ENCODE results near the gene SYNGAP1. TPM values are rescaled to one million over a fixed set of nuclear protein-coding genes. Genes with fewer than 3 reads are reported as not detected.

Gene SYNGAP1
- total RNA-seq, 2 donors from 2014 or later: 5.4 to 5.6 TPM

- DNase-seq (no peak), ATAC-seq (no peak)
- Histone ChIP-seq H3K4me1 (peaks cover 24% of the 10 kb centered on the region), H3K4me3 (no peak overlapping the region), H3K36me3 (replicated peaks in 1 of 2; ENCODE audit: insufficient read depth in 1 of 2, low read depth in 2 of 2) (no peaks in the 10 kb centered on the region), H3K9me3 (no peaks in the 10 kb centered on the region), H3K27me3 (no peaks in the 10 kb centered on the region), H3K27ac (no peak overlapping the region)
- intact Hi-C loops (cut with DNase I): no loop called here
- TF ChIP-seq POLR2A (IDR thresholded peaks at IDR 0.05): no peak
- TF ChIP-seq CTCF (IDR thresholded peaks at IDR 0.05): no peak
- WGBS, 2 donors: 42 to 69% methylated on average over 2 of the region's 2 CpGs
Measured at GRCh38 chr6:33429750-33430052, 9.8 kb downstream of the SYNGAP1 start.

DNA sequence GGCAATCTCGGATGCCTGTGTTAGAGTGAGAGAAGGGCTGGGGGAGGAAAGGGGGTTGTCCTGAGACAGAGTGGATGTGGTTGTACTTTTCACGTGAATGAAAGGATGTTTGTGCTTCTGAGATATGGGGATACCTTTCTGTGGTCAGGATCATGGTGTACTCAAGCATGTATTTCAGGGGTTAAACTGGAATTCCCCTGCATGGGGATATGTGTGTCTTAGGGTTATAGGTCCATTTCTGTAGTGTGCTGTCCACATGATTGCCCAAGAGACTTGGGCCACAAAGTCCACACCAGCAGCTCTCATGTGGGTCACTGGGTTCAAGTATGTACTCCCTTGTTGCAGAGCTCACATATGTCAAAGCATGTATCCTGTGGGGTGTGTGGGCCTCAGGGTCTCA is 10.5 kb downstream of the SYNGAP1 start:
- Histone ChIP-seq H3K4me1 (peaks cover 18% of the 10 kb centered on the region), H3K4me3 (no peak overlapping the region), H3K36me3 (replicated peaks in 1 of 2; ENCODE audit: insufficient read depth in 1 of 2, low read depth in 2 of 2) (no peaks in the 10 kb centered on the region), H3K27me3 (no peaks in the 10 kb centered on the region), H3K27ac (no peak overlapping the region), H3K9me3 (no peaks in the 10 kb centered on the region)
- TF ChIP-seq POLR2A (IDR thresholded peaks at IDR 0.05) (no peak), CTCF (IDR thresholded peaks at IDR 0.05) (no peak)
- DNase-seq: no peak
- 61 to 76% methylated on average over 2 of the region's 2 CpGs for WGBS, 2 donors
- intact Hi-C loops (cut with DNase I): no loop called here
- no peak for ATAC-seq

- DNase-seq (peak in 2 of 4 donors; percentile 46 to 52), ATAC-seq (no peak)
- Histone ChIP-seq H3K4me1 (peaks cover 15% of the 10 kb centered on the region), H3K9me3 (no peaks in the 10 kb centered on the region), H3K27ac (no peak overlapping the region), H3K27me3 (no peaks in the 10 kb centered on the region), H3K4me3 (no peak overlapping the region), H3K36me3 (replicated peaks in 1 of 2; ENCODE audit: insufficient read depth in 1 of 2, low read depth in 2 of 2) (no peaks in the 10 kb centered on the region)
- intact Hi-C loops (cut with DNase I): no loop called here
- TF ChIP-seq POLR2A (IDR thresholded peaks at IDR 0.05): no peak
- 27 to 38% methylated on average over 11 to 12 of the region's 12 CpGs for WGBS, 2 donors
Measured at GRCh38 chr6:33430991-33431879, 11.4 kb downstream of the SYNGAP1 start.

DNA sequence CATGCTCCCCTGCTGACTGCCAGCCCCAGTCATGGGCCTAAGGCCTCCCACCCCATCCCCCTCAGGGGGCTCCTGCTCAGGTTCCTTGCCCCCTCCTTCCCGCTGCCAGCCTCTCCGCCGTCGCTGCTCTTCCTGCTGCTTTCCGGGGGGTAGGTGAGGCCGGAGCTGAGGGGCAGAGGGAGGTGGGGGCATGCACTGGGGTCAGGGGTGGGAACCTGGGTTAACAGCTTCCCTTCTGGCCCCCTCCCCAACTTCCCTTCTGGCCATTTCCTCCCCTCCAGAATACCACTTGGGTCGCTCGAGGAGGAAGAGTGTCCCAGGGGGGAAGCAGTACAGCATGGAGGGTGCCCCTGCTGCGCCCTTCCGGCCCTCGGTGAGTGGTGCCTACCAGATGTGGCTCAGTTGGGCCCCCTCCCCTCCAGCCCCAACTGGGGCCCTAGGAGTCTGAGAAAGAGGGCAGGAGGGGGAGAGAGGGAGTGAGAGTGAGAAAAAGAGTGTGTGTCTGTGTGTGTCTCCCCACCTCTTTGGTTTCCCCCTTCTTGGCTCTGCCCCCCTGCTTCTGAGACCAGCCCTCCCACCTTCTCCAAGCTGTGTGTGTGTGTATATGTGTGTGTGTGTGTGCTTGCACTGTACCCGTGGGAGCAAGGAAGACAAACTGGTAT is 12.1 kb downstream of the SYNGAP1 start:
- H3K4me3 ChIP-seq: no peak overlapping the region
- H3K27me3 ChIP-seq: no peaks in the 10 kb centered on the region
- H3K9me3 ChIP-seq: no peaks in the 10 kb centered on the region
- DNase-seq: no peak
- intact Hi-C loops (cut with DNase I): no loop called here
- peaks cover 13% of the 10 kb centered on the region for H3K4me1 ChIP-seq
- no peak overlapping the region for H3K27ac ChIP-seq
- WGBS, 2 donors: 56 to 74% methylated on average over 8 to 12 of the region's 12 CpGs
- ATAC-seq: no peak
- no peaks in the 10 kb centered on the region for H3K36me3 ChIP-seq (replicated peaks in 1 of 2; ENCODE audit: insufficient read depth in 1 of 2, low read depth in 2 of 2)
- TF ChIP-seq POLR2A (IDR thresholded peaks at IDR 0.05): no peak
- TF ChIP-seq CTCF (IDR thresholded peaks at IDR 0.05): no peak

DNA sequence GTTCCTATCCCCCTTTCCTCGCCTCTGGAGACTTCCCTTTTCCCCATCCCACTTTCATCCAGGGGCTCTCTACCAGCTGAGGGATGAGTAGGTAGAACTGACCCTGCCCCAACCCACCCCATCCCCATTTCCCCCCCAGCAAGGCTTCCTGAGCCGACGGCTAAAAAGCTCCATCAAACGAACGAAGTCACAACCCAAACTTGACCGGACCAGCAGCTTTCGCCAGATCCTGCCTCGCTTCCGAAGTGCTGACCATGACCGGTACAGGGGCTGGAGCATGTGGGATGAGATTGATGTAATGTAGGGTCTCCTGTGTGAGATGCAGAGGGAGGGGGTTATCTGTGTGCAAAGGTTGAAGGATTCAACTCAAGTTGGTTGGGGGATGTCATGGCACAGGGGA is 12.7 kb downstream of the SYNGAP1 start:
- H3K27ac ChIP-seq: no peak overlapping the region
- ATAC-seq (no peak), DNase-seq (no peak)
- H3K27me3 ChIP-seq: no peaks in the 10 kb centered on the region
- H3K4me3 ChIP-seq: no peak overlapping the region
- intact Hi-C loops (cut with DNase I): no loop called here
- WGBS, 2 donors: 78 to 92% methylated on average over 10 of the region's 10 CpGs
- peaks cover 8% of the 10 kb centered on the region for H3K4me1 ChIP-seq
- H3K36me3 ChIP-seq (replicated peaks in 1 of 2; ENCODE audit: insufficient read depth in 1 of 2, low read depth in 2 of 2): no peaks in the 10 kb centered on the region
- TF ChIP-seq CTCF (IDR thresholded peaks at IDR 0.05) (no peak), POLR2A (IDR thresholded peaks at IDR 0.05) (no peak)
- no peaks in the 10 kb centered on the region for H3K9me3 ChIP-seq
